IPS-18c (cell line): ENCODE measurements around the gene C3.
"Not testable (repeated sequence)": the region's sequence is repeated elsewhere in the genome, so short reads cannot be mapped to it uniquely, and the experiment has no call there.

ENCODE experiments used
- H3K4me3 ChIP-seq: 2 replicates; pipeline ENCODE4 v1.7.0; 2013; ENCODE audit warnings: low read depth, mild to moderate bottlenecking, low read length, moderate library complexity; ENCODE audit not compliant: insufficient read depth
- H3K9me3 ChIP-seq: one replicate; pipeline ENCODE4 v1.6.1; 2013; ENCODE audit warnings: mild to moderate bottlenecking, low read length, moderate library complexity; ENCODE audit not compliant: control insufficient read depth, insufficient read depth

The C3 gene

DNA sequence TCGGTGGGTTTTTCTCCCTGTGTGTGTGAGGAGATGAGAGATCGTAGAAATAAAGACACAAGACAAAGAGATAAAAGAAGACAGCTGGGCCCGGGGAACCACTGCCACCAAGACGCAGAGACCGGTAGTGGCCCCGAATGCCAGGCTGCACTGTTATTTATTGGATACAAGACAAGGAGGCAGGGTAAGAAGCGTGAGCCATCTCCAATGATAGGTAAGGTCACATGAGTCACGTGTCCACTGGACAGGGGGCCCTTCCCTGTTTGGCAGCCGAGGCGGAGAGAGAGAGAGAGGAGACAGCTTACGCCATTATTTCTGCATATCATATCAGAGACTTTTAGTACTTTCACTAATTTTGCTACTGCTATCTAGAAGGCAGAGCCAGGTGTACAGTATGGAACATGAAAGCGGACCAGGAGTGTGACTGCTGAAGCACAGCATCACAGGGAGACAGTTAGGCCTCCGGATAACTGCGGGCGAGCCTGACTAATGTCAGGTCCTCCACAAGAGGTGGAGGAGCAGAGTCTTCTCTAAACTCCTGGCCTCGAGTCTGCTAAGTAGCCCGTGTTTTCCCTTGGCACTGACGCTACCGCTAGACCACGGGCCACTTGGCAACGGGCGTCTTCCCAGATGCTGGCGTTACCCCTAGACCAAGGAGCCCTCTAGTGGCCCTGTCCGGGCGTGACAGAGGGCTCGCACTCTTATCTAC lies 87.5 kb downstream of the C3 start:
- H3K9me3 ChIP-seq, H3K4me3 ChIP-seq: not testable (repeated sequence)

DNA sequence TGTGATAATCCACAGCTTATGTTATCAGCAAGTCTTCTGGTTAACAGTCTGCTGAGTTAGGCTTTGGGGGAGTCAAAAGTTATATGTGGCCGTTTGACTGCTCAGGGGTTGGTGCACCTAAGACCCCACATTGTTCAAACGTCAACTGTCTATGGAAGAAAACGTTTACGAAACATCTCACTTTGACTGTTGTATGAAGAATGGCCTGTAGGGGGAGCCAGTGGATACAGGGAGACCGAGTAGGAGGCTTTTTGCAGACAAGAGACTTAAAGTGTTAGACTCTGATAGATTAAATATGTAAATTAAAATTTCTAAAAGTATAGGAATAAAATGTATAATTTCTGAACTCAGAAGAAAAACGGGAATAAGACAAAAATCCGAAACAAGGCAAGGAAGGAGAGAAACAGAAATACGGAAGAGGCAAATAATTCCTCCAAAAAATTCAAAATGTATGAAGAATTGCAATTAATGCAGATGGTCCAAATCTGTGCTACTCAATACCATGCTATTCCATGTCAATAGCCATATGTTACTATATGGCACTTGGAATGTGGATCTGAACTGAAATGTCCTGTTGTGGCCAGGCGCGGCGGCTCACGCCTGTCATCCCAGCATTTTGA lies 88.3 kb downstream of the C3 start:
- Histone ChIP-seq H3K4me3 (no peak overlapping the region), H3K9me3 (no peaks in the 10 kb centered on the region)
